GM18508 (cell line): ENCODE data around the gene TVP23C.
"Not testable (repeated sequence)": the region's sequence is repeated elsewhere in the genome, so short reads cannot be mapped to it uniquely, and the experiment has no call there.

Source experiments
- ATAC-seq: cut with Tn5 transposase; IDR thresholded peaks from one replicate; pipeline ENCODE4 v1.9.1; 2021; ENCODE audit warnings: moderate number of reproducible peaks; ENCODE audit not compliant: insufficient read depth, unreplicated experiment

Gene TVP23C

DNA sequence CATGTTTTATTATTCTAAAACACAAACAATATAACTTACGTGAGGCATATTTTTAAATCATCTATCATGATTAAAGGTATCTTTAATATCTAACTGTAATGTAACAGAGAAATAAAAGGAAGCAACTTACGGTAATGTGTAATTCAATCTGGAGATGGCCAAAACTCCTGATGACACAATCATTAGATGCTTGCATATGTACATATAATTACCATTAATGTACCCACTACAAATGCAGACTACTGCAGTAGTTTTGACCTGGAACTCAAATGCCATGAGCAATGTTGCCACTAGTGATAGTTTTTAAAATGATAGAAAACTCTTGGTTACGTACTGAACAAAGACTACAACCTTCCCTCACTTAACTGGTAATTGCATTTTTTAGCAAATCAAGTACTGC is 30.2 kb downstream of the TVP23C start:
- not testable (repeated sequence) for ATAC-seq

- ATAC-seq = not testable (repeated sequence)
Measured at GRCh38 chr17:15526292-15527218, 36.7 kb downstream of the TVP23C start.

DNA sequence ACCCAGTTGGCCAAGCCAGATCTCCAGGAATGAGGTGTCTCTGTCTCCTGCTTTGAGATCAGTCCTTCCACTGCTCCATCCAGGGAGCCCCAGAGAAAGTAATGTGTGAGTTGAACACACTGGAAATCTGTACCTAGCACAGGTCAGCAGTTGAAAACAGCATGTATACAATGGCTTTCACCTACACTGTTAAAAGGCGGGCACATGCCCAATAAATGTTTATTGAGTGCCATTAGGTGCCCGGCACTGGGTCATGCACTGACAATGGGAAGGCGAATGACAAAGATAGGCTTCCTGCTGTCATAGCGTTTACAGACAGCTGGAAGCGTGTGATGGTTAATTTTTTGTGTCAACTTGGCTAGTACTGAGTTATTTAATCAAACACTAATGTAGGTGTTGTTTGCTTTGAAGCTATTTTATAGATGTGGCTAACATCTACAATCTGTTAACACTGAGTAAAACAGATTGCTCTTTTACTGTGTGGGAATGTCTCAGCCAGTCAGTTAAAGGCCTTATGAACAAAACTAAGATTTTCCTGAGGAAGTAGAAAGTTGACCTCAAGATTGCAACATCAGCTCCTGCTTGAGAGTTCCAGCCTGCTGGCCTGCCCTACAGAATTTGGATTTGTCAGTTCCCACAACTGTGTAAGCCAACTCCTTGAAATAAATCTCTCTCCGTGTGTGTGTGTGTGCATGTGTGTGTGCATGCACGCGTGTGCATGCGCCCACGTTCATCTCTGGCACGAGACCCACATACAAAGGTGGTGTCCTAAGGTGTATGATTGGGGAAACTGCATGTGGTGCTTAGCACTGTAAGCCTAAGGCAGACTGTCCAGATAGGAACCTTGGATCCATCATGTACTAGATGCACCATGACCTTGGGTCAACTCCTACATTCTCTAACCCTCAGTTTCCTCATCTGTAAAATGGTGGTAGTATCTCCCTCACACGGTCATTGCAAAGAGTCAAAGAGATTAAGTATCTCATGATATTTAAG is 38.0 kb downstream of the TVP23C start:
- ATAC-seq = not testable (repeated sequence)

DNA sequence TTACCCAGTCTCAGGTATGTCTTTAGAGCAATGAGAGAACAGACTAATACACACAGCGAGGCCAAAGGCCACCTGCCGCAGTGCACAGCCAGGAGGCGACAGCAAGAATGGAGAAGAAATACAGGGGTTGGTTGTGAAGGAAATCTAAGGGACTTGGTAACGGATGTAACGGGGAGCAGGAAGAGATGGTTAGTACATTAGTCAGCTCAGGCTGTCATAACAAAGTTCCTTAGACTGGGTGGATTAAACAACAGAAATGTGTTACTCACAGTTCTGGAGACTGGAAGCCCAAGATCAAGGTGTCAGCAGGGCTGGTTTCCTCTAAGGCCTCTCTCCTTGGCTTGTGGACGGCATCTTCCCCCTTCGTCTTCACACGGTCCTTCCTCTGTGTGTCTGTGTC is 47.1 kb downstream of the TVP23C start:
- no peak for ATAC-seq

- ATAC-seq = no peak
Measured at GRCh38 chr17:15514469-15514868, 48.8 kb downstream of the TVP23C start.

GRCh38 chr17:15513856-15514459 is 49.3 kb downstream of the TVP23C start:
- ATAC-seq = no peak

DNA sequence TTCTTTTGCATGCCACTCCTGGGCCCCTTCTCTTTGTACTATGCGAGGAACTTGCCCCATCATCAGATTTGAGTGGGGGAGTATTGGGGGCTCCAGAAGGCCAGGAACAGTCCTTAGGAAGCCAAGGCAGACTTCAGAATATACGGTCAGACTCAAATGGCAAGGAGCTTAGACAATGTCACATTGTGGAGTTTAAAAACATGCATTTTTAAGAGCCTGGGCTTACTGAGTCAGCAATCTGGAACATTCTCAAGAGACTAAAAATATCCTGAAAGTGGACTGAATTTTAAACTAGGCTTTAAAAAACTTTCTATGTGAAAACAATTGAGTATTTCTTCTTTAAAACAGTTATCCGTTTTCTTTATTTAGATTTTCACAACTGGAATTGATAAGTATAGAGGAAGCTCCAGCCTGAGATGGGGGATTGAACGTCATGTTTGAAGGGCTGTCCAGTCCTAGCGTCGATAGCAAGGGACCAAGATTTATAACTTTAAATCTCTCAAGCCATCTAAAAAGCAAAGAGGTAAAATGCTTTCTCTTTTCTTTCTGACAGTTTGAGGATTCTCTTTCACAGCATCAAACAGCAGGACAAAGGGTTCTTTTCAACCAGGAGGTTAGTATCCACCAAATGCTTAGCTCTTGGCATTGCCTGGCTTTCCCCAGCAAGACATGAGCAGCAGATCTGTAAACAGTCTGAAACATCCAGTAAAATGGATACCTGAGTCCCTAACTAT is 50.1 kb downstream of the TVP23C start:
- ATAC-seq = no peak

- ATAC-seq = no peak
Measured at GRCh38 chr17:15512071-15512709, 51.1 kb downstream of the TVP23C start.

DNA sequence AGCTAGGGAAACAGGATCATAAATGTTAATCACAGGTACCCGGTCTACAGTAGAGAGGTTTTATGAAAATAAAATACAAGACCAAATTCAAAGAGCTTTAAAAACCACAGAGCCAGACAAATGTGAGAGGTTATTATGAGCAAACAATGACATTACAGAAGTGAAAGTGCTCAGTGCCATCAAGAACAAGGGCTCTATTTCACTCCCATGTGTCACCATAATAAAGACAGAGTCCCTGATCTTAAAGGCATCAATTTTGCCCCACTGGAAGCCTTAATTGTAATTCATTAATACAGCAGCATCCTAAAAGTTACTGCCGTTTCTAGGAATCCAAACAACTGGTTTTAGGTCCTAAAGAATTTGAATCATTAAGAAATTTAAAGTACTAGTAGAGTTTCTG is 52.1 kb downstream of the TVP23C start:
- ATAC-seq = no peak

- ATAC-seq = no peak
Measured at GRCh38 chr17:15510361-15510760, 52.9 kb downstream of the TVP23C start.

- no peak for ATAC-seq
Measured at GRCh38 chr17:15509095-15509494, 54.2 kb downstream of the TVP23C start.

DNA sequence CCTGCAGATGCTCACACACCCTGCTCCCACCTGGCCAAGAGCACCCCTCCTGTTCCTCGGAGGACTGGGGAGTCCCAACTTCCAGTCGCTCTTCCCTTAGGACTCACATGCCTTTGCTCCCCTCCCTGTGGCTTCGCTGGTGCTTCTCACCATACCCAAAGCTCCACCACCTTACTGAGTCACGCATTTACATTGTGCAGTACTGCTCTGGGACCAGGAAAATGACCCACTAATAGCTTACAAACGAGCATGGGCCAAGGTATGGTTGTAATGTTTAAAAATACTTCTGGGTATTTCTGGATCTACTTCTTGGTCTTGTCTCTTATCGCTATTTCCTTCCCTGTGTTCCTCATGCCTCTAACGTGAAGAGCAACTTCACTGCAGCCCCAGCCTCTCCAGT is 54.8 kb downstream of the TVP23C start:
- ATAC-seq = no peak

GRCh38 chr17:15507896-15508295 is 55.4 kb downstream of the TVP23C start:
- ATAC-seq = no peak

DNA sequence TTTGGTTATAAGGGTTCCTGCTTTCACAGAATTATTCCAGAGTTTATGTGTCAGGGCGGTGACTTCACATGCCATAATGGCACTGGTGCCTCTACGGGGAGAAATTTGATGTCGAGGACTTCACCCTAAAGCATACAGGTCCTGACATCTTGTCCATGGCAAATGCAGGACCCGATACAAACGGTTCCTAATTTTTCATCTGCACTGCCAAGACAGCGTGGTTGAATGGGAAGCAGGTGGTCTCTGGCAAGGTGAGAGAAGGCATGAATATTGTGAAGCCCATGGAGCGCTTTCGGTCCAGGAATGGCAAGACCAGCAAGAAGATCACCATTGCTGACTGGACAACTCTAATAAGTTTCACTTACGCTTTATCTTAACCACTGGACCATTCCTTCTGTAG is 56.3 kb downstream of the TVP23C start:
- no peak for ATAC-seq

- ATAC-seq = not testable (repeated sequence)
Measured at GRCh38 chr17:15505708-15506107, 57.6 kb downstream of the TVP23C start.

DNA sequence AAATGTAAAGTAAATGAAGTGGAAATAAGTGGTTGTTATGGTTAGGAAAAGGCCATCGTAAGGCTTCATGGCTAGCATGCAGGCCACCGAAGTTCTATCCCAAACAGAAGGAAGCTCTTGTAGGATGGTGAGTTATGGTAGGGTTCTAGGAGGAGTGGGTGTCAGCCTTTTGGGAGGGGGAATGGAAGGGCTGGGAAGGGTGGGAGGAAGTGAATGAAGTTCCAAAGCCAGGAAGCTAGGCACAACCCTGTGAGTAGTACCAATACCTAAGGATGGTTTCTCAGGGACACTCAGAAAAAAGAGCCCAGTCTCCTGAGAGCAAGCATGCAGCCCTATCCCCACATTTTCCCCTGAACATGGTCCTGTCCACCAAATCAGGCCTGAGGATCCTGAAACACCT is 59.6 kb downstream of the TVP23C start:
- ATAC-seq = no peak

GRCh38 chr17:15502369-15503112 is 60.7 kb downstream of the TVP23C start:
- no peak for ATAC-seq

DNA sequence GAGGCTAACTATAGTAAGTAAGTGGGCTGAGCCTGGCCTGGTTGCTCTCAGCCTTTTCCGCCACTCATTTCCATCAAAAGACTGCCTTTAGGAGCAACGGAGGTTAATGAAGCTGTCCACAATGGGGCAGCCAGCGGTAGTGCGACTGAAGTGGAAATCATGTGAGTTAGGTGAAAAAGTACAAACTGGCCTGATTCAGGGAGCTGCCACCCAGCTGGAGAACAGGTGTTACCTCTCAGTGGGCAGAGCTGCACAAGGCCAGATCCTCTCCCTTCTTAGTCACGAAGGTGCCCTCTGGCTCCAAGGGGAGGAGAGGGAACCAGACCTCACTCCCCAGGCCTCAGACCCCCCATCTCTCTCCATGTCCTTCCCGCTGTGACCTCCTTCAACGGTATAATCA is 61.5 kb downstream of the TVP23C start:
- no peak for ATAC-seq

DNA sequence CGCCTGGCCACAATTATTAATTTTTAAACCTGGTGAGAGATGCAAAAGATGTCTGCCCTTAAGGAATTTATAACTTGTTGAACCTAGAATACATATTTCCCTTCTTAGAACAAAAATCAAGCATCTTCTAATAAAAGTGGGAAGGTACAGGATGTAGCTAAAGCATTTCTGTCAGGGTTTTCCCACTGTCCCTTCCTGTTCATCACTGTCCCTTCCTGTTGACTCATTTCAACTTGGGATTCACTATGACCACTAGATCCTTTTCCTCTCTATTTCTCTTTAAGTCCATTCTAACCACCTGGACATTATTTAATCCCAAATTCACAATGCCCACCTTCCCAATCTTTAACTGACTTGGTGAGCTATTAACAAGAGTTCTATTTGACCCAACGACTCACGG is 62.0 kb downstream of the TVP23C start:
- no peak for ATAC-seq
